Spleen (tissue), 7 donors: ENCODE results near the gene MOCS3.
A peak's percentile ranks its signal among the peaks of the same experiment; 100 is the strongest.

Experiments
- CTCF ChIP-seq, 11 experiments: fragments of 200-600 bp in 7 of 11; fragments of 450-650 bp in 4 of 11; sonication (generic) in 4 of 11; IDR thresholded peaks in 8 of 11; conservative IDR thresholded peaks in 3 of 11; 1 replicate in 7 of 11; 2 replicates in 4 of 11; pipeline versions ENCODE4 v1.4.0 to v1.8.0; 2016 to 2021; ENCODE audit warnings: antibody characterized with exemption in 11 of 11, inconsistent platforms in 4 of 11, mild to moderate bottlenecking in 1 of 11
- POLR2AphosphoS5 ChIP-seq, 3 donors: sonication (generic); formaldehyde crosslinking; IDR thresholded peaks; one replicate each; pipeline ENCODE4 v1.5.1; 2017; ENCODE audit warnings: antibody characterized with exemption in 3 of 3
- donor health status: DM: no; HTN: no; CAD: no; lungs with moderate emphysema.
- donor health status: DM: no; HTN: no; CAD: no.
- donor health status: DM: no; HTN: no; CAD: no.

GRCh38 chr20:50931306-50932015, 27.2 kb upstream of the MOCS3 start, which contains the start of gene ADNP:
- TF ChIP-seq CTCF (IDR thresholded peaks at IDR 0.05 in 8 of 11, conservative IDR thresholded peaks at IDR 0.05 in 3 of 11) (peak; percentile 70 to 89 (median 83)), POLR2AphosphoS5 (IDR thresholded peaks at IDR 0.05) (peak; percentile 94 to 96 (median 94))
